ENCODE data around the gene AUTS2.

AUTS2 gene

GRCh38 chr7:70772891-70773290 is 1174.6 kb downstream of the AUTS2 start:
- Histone ChIP-seq H4K20me1 (ENCODE audit: insufficient read depth, low read length, poor library complexity, severe bottlenecking) (no peaks in the 10 kb centered on the region), H3K9me3 (ENCODE audit: insufficient read depth, low read depth, low read length) (no peaks in the 10 kb centered on the region), H3K4me2 (ENCODE audit: low read depth, low read length, poor library complexity, severe bottlenecking) (no peak overlapping the region), H3K9me2 (replicated peaks; ENCODE audit: low read depth, low read length) (no peaks in the 10 kb centered on the region), H3K4me1 (ENCODE audit: insufficient read depth, low read length, poor library complexity, severe bottlenecking) (no peaks in the 10 kb centered on the region), H3K27me3 (ENCODE audit: insufficient read depth, low read length, poor library complexity, severe bottlenecking) (no peaks in the 10 kb centered on the region), H3K4me3 (ENCODE audit: low read length, poor library complexity, severe bottlenecking) (no peak overlapping the region), H2AFZ (ENCODE audit: low read length) (no peak overlapping the region), H3K9ac (ENCODE audit: low read depth, low read length, poor library complexity, severe bottlenecking) (no peak overlapping the region), H3F3A (ENCODE audit: low read depth) (no peaks in the 10 kb centered on the region), H3K36me3 (ENCODE audit: insufficient read depth, low read length) (peaks cover 91% of the 10 kb centered on the region; the same call in 1 of the 2 replicates), H3K79me2 (ENCODE audit: insufficient read depth, low read length) (no peaks in the 10 kb centered on the region)
- TF ChIP-seq CTCF (conservative IDR thresholded peaks at IDR 0.05; ENCODE audit: low read length): no peak

- Histone ChIP-seq H3K27me3 (ENCODE audit: insufficient read depth, low read length, poor library complexity, severe bottlenecking) (no peaks in the 10 kb centered on the region), H3K9me3 (ENCODE audit: insufficient read depth, low read depth, low read length) (no peaks in the 10 kb centered on the region), H2AFZ (ENCODE audit: low read length) (no peak overlapping the region), H3K9me2 (replicated peaks; ENCODE audit: low read depth, low read length) (no peaks in the 10 kb centered on the region), H3K79me2 (ENCODE audit: insufficient read depth, low read length) (no peaks in the 10 kb centered on the region), H3K36me3 (ENCODE audit: insufficient read depth, low read length) (peaks cover 90% of the 10 kb centered on the region; the same call in 1 of the 2 replicates), H3K4me1 (ENCODE audit: insufficient read depth, low read length, poor library complexity, severe bottlenecking) (no peaks in the 10 kb centered on the region), H3K4me3 (ENCODE audit: low read length, poor library complexity, severe bottlenecking) (no peak overlapping the region), H4K20me1 (ENCODE audit: insufficient read depth, low read length, poor library complexity, severe bottlenecking) (no peaks in the 10 kb centered on the region), H3K9ac (ENCODE audit: low read depth, low read length, poor library complexity, severe bottlenecking) (no peak overlapping the region), H3F3A (ENCODE audit: low read depth) (no peaks in the 10 kb centered on the region), H3K4me2 (ENCODE audit: low read depth, low read length, poor library complexity, severe bottlenecking) (no peak overlapping the region)
- TF ChIP-seq CTCF (conservative IDR thresholded peaks at IDR 0.05; ENCODE audit: low read length) (no peak), EZH2phosphoT487 (IDR thresholded peaks at IDR 0.05; ENCODE audit: borderline replicate concordance) (no peak)
Observed at GRCh38 chr7:70773406-70773805, 1175.1 kb downstream of the AUTS2 start.

- Histone ChIP-seq H3F3A (ENCODE audit: low read depth) (no peaks in the 10 kb centered on the region), H3K4me1 (ENCODE audit: insufficient read depth, low read length, poor library complexity, severe bottlenecking) (no peaks in the 10 kb centered on the region), H3K4me2 (ENCODE audit: low read depth, low read length, poor library complexity, severe bottlenecking) (no peak overlapping the region), H2AFZ (ENCODE audit: low read length) (no peak overlapping the region), H3K9ac (ENCODE audit: low read depth, low read length, poor library complexity, severe bottlenecking) (no peak overlapping the region), H3K9me2 (replicated peaks; ENCODE audit: low read depth, low read length) (no peaks in the 10 kb centered on the region), H3K9me3 (ENCODE audit: insufficient read depth, low read depth, low read length) (no peaks in the 10 kb centered on the region), H4K20me1 (ENCODE audit: insufficient read depth, low read length, poor library complexity, severe bottlenecking) (no peaks in the 10 kb centered on the region), H3K4me3 (ENCODE audit: low read length, poor library complexity, severe bottlenecking) (no peak overlapping the region), H3K27me3 (ENCODE audit: insufficient read depth, low read length, poor library complexity, severe bottlenecking) (no peaks in the 10 kb centered on the region), H3K36me3 (ENCODE audit: insufficient read depth, low read length) (peaks cover 94% of the 10 kb centered on the region; the same call in 1 of the 2 replicates), H3K79me2 (ENCODE audit: insufficient read depth, low read length) (no peaks in the 10 kb centered on the region)
- TF ChIP-seq CTCF (conservative IDR thresholded peaks at IDR 0.05; ENCODE audit: low read length) (no peak), EZH2phosphoT487 (IDR thresholded peaks at IDR 0.05; ENCODE audit: borderline replicate concordance) (no peak)
Observed at GRCh38 chr7:70774950-70775527, 1176.8 kb downstream of the AUTS2 start.
